Smooth muscle cell (in vitro differentiated cells): ENCODE data around the gene PSMD8. TPM values are rescaled to one million over a fixed set of nuclear protein-coding genes. Genes with fewer than 3 reads are reported as not detected.
A peak's percentile ranks its signal among the peaks of the same experiment; 100 is the strongest.

Experiments
- DNase-seq: peaks from one replicate; lab custom pipeline; 2025; ENCODE audit not compliant: unreplicated experiment; lab: John Stamatoyannopoulos, UW
- H2AFZ ChIP-seq: fragments of 200-600 bp; sonication (generic); 2 replicates; pipeline ENCODE4 v1.6.0; 2016; ENCODE audit warnings: antibody characterized with exemption, low read depth, mild to moderate bottlenecking
- H3F3A ChIP-seq: fragments of 200-600 bp; sonication (generic); 2 replicates; pipeline ENCODE4 v1.6.0; 2017; ENCODE audit warnings: antibody characterized with exemption, low read depth
- H3K27ac ChIP-seq: fragments of 200-600 bp; sonication (generic); 2 replicates; pipeline ENCODE4 v1.5.1; 2016; ENCODE audit warnings: low read depth, mild to moderate bottlenecking
- H3K27me3 ChIP-seq: fragments of 200-600 bp; sonication (generic); 2 replicates; pipeline ENCODE4 v1.6.1; 2016; ENCODE audit warnings: low read depth, mild to moderate bottlenecking
- H3K36me3 ChIP-seq: fragments of 200-600 bp; sonication (generic); 2 replicates; pipeline ENCODE4 v1.5.1; 2016; ENCODE audit warnings: low read depth
- H3K4me1 ChIP-seq: fragments of 200-600 bp; sonication (generic); 2 replicates; pipeline ENCODE4 v1.5.1; 2016; ENCODE audit warnings: low read depth
- H3K4me2 ChIP-seq: fragments of 200-600 bp; sonication (generic); 2 replicates; pipeline ENCODE4 v1.6.0; 2016; ENCODE audit warnings: mild to moderate bottlenecking
- H3K4me3 ChIP-seq: fragments of 200-600 bp; sonication (generic); 2 replicates; pipeline ENCODE4 v1.5.1; 2016; ENCODE audit warnings: mild to moderate bottlenecking
- H3K79me2 ChIP-seq: fragments of 200-600 bp; sonication (generic); 2 replicates; pipeline ENCODE4 v1.6.0; 2016; ENCODE audit warnings: low read depth, mild to moderate bottlenecking
- H3K9ac ChIP-seq: fragments of 200-600 bp; sonication (generic); 2 replicates; pipeline ENCODE4 v1.6.0; 2016; ENCODE audit warnings: low read depth
- H3K9me3 ChIP-seq: fragments of 200-600 bp; sonication (generic); replicated peaks from 2 replicates; pipeline ENCODE4 v1.5.1; 2016; ENCODE audit warnings: low read depth
- H4K20me1 ChIP-seq: fragments of 200-600 bp; sonication (generic); 2 replicates; pipeline ENCODE4 v1.6.0; 2016; ENCODE audit warnings: low read depth
- WGBS: methylation state at CpG from one replicate; pipeline ENCODE4 v1.1.7; 2016; ENCODE audit warnings: low lambda C conversion rate; 5-methylcytosine and 5-hydroxymethylcytosine counted together
- polyA plus RNA-seq: library from polyadenylated mRNA; unstranded; fragments of >200 nt; fragmentation: Nextera tagmentation; extraction: Ambion mirVana; gene quantifications from 2 replicates; pipeline ENCODE4 v1.2.1, GENCODE V29; 2016
- total RNA-seq: library from RNA; depleted of rRNA; stranded (reverse); fragments of >200 nt; gene quantifications from 2 replicates; pipeline ENCODE4 v1.2.3, GENCODE V29; 2014
- TF ChIP-seq, protein P1 (sequence below): fragments of 200-600 bp; sonication (generic); IDR thresholded peaks from 2 replicates; pipeline ENCODE4 v1.5.1; 2017; ENCODE audit warnings: borderline replicate concordance, mild to moderate bottlenecking, antibody characterized with exemption; ENCODE audit not compliant: insufficient read depth, poor library complexity, severe bottlenecking

PSMD8 gene
- total and polyA plus RNA-seq, 2 experiments from 2014 or later, result 377 to 404 TPM

GRCh38 chr19:38360351-38360750, 14.0 kb upstream of the PSMD8 start:
- Histone ChIP-seq H3K79me2 (no peaks in the 10 kb centered on the region), H3F3A (no peaks in the 10 kb centered on the region), H3K27ac (no peak overlapping the region), H3K36me3 (no peaks in the 10 kb centered on the region), H4K20me1 (no peaks in the 10 kb centered on the region), H2AFZ (no peak overlapping the region), H3K27me3 (peaks cover 45% of the 10 kb centered on the region), H3K4me3 (no peak overlapping the region), H3K4me2 (no peak overlapping the region), H3K9me3 (no peaks in the 10 kb centered on the region), H3K9ac (no peak overlapping the region), H3K4me1 (no peaks in the 10 kb centered on the region)
- WGBS, result 90% methylated on average over 9 of the region's 9 CpGs
- TF ChIP-seq, protein P1, sequence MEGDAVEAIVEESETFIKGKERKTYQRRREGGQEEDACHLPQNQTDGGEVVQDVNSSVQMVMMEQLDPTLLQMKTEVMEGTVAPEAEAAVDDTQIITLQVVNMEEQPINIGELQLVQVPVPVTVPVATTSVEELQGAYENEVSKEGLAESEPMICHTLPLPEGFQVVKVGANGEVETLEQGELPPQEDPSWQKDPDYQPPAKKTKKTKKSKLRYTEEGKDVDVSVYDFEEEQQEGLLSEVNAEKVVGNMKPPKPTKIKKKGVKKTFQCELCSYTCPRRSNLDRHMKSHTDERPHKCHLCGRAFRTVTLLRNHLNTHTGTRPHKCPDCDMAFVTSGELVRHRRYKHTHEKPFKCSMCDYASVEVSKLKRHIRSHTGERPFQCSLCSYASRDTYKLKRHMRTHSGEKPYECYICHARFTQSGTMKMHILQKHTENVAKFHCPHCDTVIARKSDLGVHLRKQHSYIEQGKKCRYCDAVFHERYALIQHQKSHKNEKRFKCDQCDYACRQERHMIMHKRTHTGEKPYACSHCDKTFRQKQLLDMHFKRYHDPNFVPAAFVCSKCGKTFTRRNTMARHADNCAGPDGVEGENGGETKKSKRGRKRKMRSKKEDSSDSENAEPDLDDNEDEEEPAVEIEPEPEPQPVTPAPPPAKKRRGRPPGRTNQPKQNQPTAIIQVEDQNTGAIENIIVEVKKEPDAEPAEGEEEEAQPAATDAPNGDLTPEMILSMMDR, result no peak
- DNase-seq, result no peak

DNA sequence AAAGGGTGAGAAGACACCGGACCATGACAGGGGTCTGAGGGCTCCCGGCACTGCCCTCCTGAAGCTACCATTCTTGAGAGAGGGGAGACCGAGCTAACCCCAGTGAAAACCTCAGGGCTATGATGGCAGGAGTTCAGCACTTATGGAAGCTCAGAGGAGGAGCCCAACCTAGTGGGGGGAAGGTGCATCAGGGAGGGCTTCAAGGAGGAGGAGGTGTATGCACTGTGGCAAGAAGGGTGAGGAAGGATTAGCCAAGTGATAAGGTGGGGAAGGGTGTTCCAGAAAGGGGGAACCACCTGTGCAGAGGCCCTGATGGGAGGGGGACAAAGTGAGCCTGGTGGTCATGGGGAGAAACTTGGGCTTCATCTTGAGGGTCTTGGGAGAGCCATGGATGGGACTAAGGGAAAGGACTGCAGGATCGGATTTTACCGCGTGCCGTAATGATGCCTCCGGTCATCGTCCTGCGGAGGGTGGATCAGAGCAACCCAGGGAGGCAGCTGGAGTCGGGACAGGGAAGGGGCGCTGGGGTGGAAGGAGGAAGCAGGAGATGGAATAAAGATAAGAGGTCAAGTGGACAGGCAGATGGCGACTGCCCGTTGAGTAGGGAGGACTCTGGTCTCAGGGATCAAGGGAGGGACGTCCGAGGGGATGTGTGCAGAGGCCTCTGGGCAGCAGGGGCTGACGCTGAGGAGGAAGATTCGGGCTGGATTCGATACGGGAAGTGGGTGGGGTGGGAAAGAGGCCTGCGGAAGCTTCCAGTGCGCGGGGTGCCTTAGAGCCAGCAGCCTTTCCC, 13.3 kb upstream of the PSMD8 start:
- Histone ChIP-seq H3F3A (no peaks in the 10 kb centered on the region), H3K9me3 (no peaks in the 10 kb centered on the region), H3K9ac (no peak overlapping the region), H3K27me3 (peaks cover 45% of the 10 kb centered on the region), H3K27ac (no peak overlapping the region), H2AFZ (peak overlapping the region; percentile 52), H4K20me1 (no peaks in the 10 kb centered on the region), H3K36me3 (no peaks in the 10 kb centered on the region), H3K4me2 (peak overlapping the region; percentile 99), H3K79me2 (no peaks in the 10 kb centered on the region), H3K4me3 (peak overlapping the region; percentile 70), H3K4me1 (no peaks in the 10 kb centered on the region)
- 38% methylated on average over 23 of the region's 23 CpGs for WGBS
- no peak for DNase-seq
- TF ChIP-seq, protein P1, result no peak

- Histone ChIP-seq H3K9ac (no peak overlapping the region), H3K4me2 (peak overlapping the region; percentile 99), H3K4me1 (no peaks in the 10 kb centered on the region), H3K9me3 (no peaks in the 10 kb centered on the region), H3K27ac (no peak overlapping the region), H4K20me1 (no peaks in the 10 kb centered on the region), H3K79me2 (no peaks in the 10 kb centered on the region), H3K36me3 (no peaks in the 10 kb centered on the region), H3F3A (no peaks in the 10 kb centered on the region), H3K4me3 (peak overlapping the region; percentile 70), H2AFZ (peak overlapping the region; percentile 52), H3K27me3 (peaks cover 44% of the 10 kb centered on the region)
- under 1% methylated on average over 32 of the region's 37 CpGs for WGBS
- TF ChIP-seq, protein P1, result no peak
- peak; percentile 51 for DNase-seq
Measured at GRCh38 chr19:38361633-38362075, 12.7 kb upstream of the PSMD8 start.
